GM18951 (cell line): ENCODE data around the gene CAB39.

Experiments
- POLR2A ChIP-seq: IDR thresholded peaks from 4 replicates; pipeline ENCODE4 v1.6.1; 2011; ENCODE audit warnings: mild to moderate bottlenecking; ENCODE audit not compliant: insufficient read length, insufficient read depth; ENCODE audit errors: extremely low read depth
- in situ Hi-C: fragments of 300-500 bp; cut with MboI; formaldehyde crosslinking; loops from one replicate; pipeline ENCODE4 v1.12.0; 2022; ENCODE audit warnings: low sequenced_read_pairs, mixed read lengths, inconsistent platforms; ENCODE audit not compliant: unreplicated experiment

Gene CAB39

GRCh38 chr2:230762317-230762896 is 49.8 kb downstream of the CAB39 start:
- no peak for TF ChIP-seq POLR2A

GRCh38 chr2:230764346-230764745 is 51.7 kb downstream of the CAB39 start:
- no peak for TF ChIP-seq POLR2A
- in situ Hi-C loops, result no loop called here

More at GRCh38 chr2:230762317-230762896, 49.8 kb downstream of the CAB39 start:
- in situ Hi-C loops, result no loop called here

- TF ChIP-seq POLR2A, result no peak
- in situ Hi-C loops, result no loop called here
Observed at GRCh38 chr2:230765611-230766300, 53.1 kb downstream of the CAB39 start.

- no peak for TF ChIP-seq POLR2A
- in situ Hi-C loops, result no loop called here
Observed at GRCh38 chr2:230767862-230768388, 55.3 kb downstream of the CAB39 start.

- in situ Hi-C loops, result no loop called here
- TF ChIP-seq POLR2A, result no peak
Observed at GRCh38 chr2:230770804-230771203, 58.2 kb downstream of the CAB39 start.

GRCh38 chr2:230772156-230772555 is 59.5 kb downstream of the CAB39 start:
- no peak for TF ChIP-seq POLR2A
- in situ Hi-C loops, result no loop called here

GRCh38 chr2:230773039-230773773 is 60.6 kb downstream of the CAB39 start:
- no peak for TF ChIP-seq POLR2A
- in situ Hi-C loops, result no loop called here

GRCh38 chr2:230774348-230774951 is 61.8 kb downstream of the CAB39 start:
- TF ChIP-seq POLR2A, result no peak

GRCh38 chr2:230775737-230776136 is 63.1 kb downstream of the CAB39 start:
- TF ChIP-seq POLR2A, result no peak
- in situ Hi-C loops, result loop anchor here (25.0 kb wide), 1 partner anchor 763 kb away; no protein-coding TSS in a partner anchor

More at GRCh38 chr2:230774348-230774951, 61.8 kb downstream of the CAB39 start:
- in situ Hi-C loops, result no loop called here

- in situ Hi-C loops, result loop anchor here (25.0 kb wide), 1 partner anchor 765 kb away; no protein-coding TSS in a partner anchor
- no peak for TF ChIP-seq POLR2A
Observed at GRCh38 chr2:230777721-230778120, 65.1 kb downstream of the CAB39 start.

GRCh38 chr2:230778350-230779063 is 65.9 kb downstream of the CAB39 start:
- TF ChIP-seq POLR2A, result no peak
- in situ Hi-C loops, result loop anchor here (25.0 kb wide), 1 partner anchor 766 kb away; no protein-coding TSS in a partner anchor

- in situ Hi-C loops, result loop anchor here (25.0 kb wide), 1 partner anchor 767 kb away; no protein-coding TSS in a partner anchor
- TF ChIP-seq POLR2A, result no peak
Observed at GRCh38 chr2:230779126-230779525, 66.5 kb downstream of the CAB39 start.
